HepG2 (cell line): ENCODE results near the gene SYAP1. TPM values are rescaled to one million over a fixed set of nuclear protein-coding genes. Genes with fewer than 3 reads are reported as not detected.

Experiments
- CEBPB ChIP-seq: IDR thresholded peaks from 2 replicates; pipeline ENCODE4 v1.6.1; 2011; ENCODE audit warnings: low read depth, low read length, improper control_type of control experiment, borderline replicate concordance
- FOXA3 ChIP-seq: IDR thresholded peaks from 2 replicates; pipeline ENCODE4 v1.6.1; 2016; ENCODE audit warnings: missing genetic modification reagents, missing compliant biosample characterization
- HNRNPL ChIP-seq: fragments of 200-400 bp; formaldehyde crosslinking; IDR thresholded peaks from 2 replicates; pipeline ENCODE4 v1.6.1; 2017; ENCODE audit warnings: mild to moderate bottlenecking, low read depth, low read length
- MAFK ChIP-seq, 2 experiments: IDR thresholded peaks in 1 of 2; conservative IDR thresholded peaks in 1 of 2; 2 replicates each; pipeline ENCODE4 v1.6.1; 2011; ENCODE audit warnings: improper control_type of control experiment in 2 of 2, low read length in 2 of 2
- MIXL1 ChIP-seq: IDR thresholded peaks from 2 replicates; pipeline ENCODE4 v1.6.1; 2016
- NCOR1 ChIP-seq: fragments of 200-600 bp; sonication (generic); IDR thresholded peaks from 2 replicates; pipeline ENCODE4 v1.7.0; 2017; ENCODE audit warnings: antibody characterized with exemption, low read length, borderline replicate concordance
- PHF20 ChIP-seq: sonication (generic); formaldehyde crosslinking; IDR thresholded peaks from 2 replicates; pipeline ENCODE4 v1.5.0; 2020; ENCODE audit warnings: mild to moderate bottlenecking, missing genetic modification reagents
- PHF5A ChIP-seq: IDR thresholded peaks from one replicate; pipeline ENCODE4 v1.6.1; 2018; ENCODE audit warnings: low read depth, missing genetic modification reagents; ENCODE audit not compliant: unreplicated experiment
- RBM39 ChIP-seq: fragments of 200-400 bp; formaldehyde crosslinking; IDR thresholded peaks from one replicate; pipeline ENCODE4 v1.6.1; 2018; ENCODE audit warnings: antibody characterized with exemption, mild to moderate bottlenecking, low read depth, low read length; ENCODE audit not compliant: poor library complexity, severe bottlenecking
- TEAD2 ChIP-seq: sonication (generic); formaldehyde crosslinking; IDR thresholded peaks from 2 replicates; pipeline ENCODE4 v1.9.0; 2021; ENCODE audit warnings: missing genetic modification reagents
- TSC22D2 ChIP-seq: sonication (generic); formaldehyde crosslinking; IDR thresholded peaks from 2 replicates; pipeline ENCODE4 v1.5.1; 2020; ENCODE audit warnings: missing genetic modification reagents, mild to moderate bottlenecking, borderline replicate concordance
- USF2 ChIP-seq, 2 experiments: sonication (generic) in 1 of 2; formaldehyde crosslinking in 1 of 2; IDR thresholded peaks; 2 replicates each; pipeline versions ENCODE4 v1.5.1 to v1.6.1; 2011 to 2020; ENCODE audit warnings: borderline replicate concordance in 1 of 2, low read depth in 1 of 2, low read length in 1 of 2, mild to moderate bottlenecking in 1 of 2, missing genetic modification reagents in 1 of 2, moderate library complexity in 1 of 2
- ZBTB4 ChIP-seq: sonication (generic); formaldehyde crosslinking; IDR thresholded peaks from 2 replicates; pipeline ENCODE4 v1.4.0; 2020; ENCODE audit warnings: missing genetic modification reagents, mild to moderate bottlenecking, borderline replicate concordance
- ZNF383 ChIP-seq: sonication (generic); formaldehyde crosslinking; IDR thresholded peaks from 2 replicates; pipeline ENCODE4 v1.4.0; 2020; ENCODE audit warnings: missing genetic modification reagents, mild to moderate bottlenecking, borderline replicate concordance
- ZNF530 ChIP-seq: sonication (generic); formaldehyde crosslinking; IDR thresholded peaks from 2 replicates; pipeline ENCODE4 v1.5.0; 2020; ENCODE audit warnings: low read depth, mild to moderate bottlenecking, missing genetic modification reagents
- ZNF546 ChIP-seq: sonication (generic); formaldehyde crosslinking; conservative IDR thresholded peaks from 2 replicates; pipeline ENCODE4 v1.8.1; 2023; ENCODE audit warnings: mild to moderate bottlenecking, missing genetic modification reagents
- ZNF687 ChIP-seq: sonication (generic); formaldehyde crosslinking; IDR thresholded peaks from 2 replicates; pipeline ENCODE4 v1.5.1; 2020; ENCODE audit warnings: mild to moderate bottlenecking, missing genetic modification reagents, moderate library complexity
- ZNF720 ChIP-seq: sonication (generic); formaldehyde crosslinking; IDR thresholded peaks from 2 replicates; pipeline ENCODE4 v1.4.0; 2020; ENCODE audit warnings: missing genetic modification reagents
- polyA plus RNA-seq, 8 experiments: library from polyadenylated mRNA; depleted of rRNA in 3 of 8; stranded (reverse) in 7 of 8; unstranded in 1 of 8; fragments of >200 nt; fragmentation: Illumina TruSeq in 4 of 8; extraction: Trizol in 4 of 8; gene quantifications; 2 replicates each; pipeline versions ENCODE4 v1.2.1 to v1.2.3, GENCODE V29; 2011 to 2016; ENCODE audit warnings: low read depth in 4 of 8, missing spikeins in 1 of 8, mixed read lengths in 1 of 8; ENCODE audit not compliant: insufficient read depth in 1 of 8
- total RNA-seq, 5 experiments: library from RNA; depleted of rRNA; stranded (reverse); fragments of >200 nt; fragmentation: Illumina TruSeq; extraction: Trizol; gene quantifications; 2 replicates each; pipeline ENCODE4 v1.2.3, GENCODE V29; 2016; ENCODE audit warnings: low read depth in 1 of 5

SYAP1 gene
- total and polyA plus RNA-seq, 2 of the 13 experiments (the other 11 are each of a cell fraction or from before 2014, with no cell fraction given), result 4.9 to 18.5 TPM

- TF ChIP-seq ZBTB4 (CRISPR knock-in tag), result no peak
- TF ChIP-seq NCOR1, result peak; percentile 54; the same call in 1 of the 2 replicates
- TF ChIP-seq MIXL1, result peak; percentile 50
- no peak for TF ChIP-seq HNRNPL
- no peak for TF ChIP-seq RBM39
- no peak for TF ChIP-seq PHF5A
- peak in 1 of 2 experiments; percentile 29; a peak in 1 of 4 replicates for TF ChIP-seq MAFK (conservative IDR thresholded peaks at IDR 0.05 in 1 of 2, IDR thresholded peaks at IDR 0.05 in 1 of 2; ENCODE audit: low read length in 2 of 2)
- no peak for TF ChIP-seq ZNF720 (CRISPR knock-in tag)
- TF ChIP-seq TSC22D2 (CRISPR knock-in tag), result no peak
- no peak for TF ChIP-seq CEBPB
- no peak for TF ChIP-seq ZNF687 (CRISPR knock-in tag)
- no peak for TF ChIP-seq ZNF546 (CRISPR knock-in tag)
- TF ChIP-seq ZNF383 (CRISPR knock-in tag), result no peak
- no peak for TF ChIP-seq ZNF530 (CRISPR knock-in tag)
- TF ChIP-seq USF2 (IDR thresholded peaks at IDR 0.05; ENCODE audit: low read depth, low read length), result no peak
- no peak for TF ChIP-seq USF2 (CRISPR knock-in tag; IDR thresholded peaks at IDR 0.05; ENCODE audit: borderline replicate concordance)
- no peak for TF ChIP-seq FOXA3 (CRISPR knock-in tag)
- TF ChIP-seq TEAD2 (CRISPR knock-in tag), result no peak
- no peak for TF ChIP-seq PHF20 (CRISPR knock-in tag)
Measured at GRCh38 chrX:16771483-16772398, 52.3 kb downstream of the SYAP1 start (continued).
